Ectodermal cell (in vitro differentiated cells): ENCODE measurements around the gene CHID1.

Experiments used
- H3K27ac ChIP-seq: 2 replicates; pipeline ENCODE4 v1.7.0; 2013; ENCODE audit warnings: mild to moderate bottlenecking, low read depth, low read length; ENCODE audit not compliant: insufficient read depth, poor library complexity, severe bottlenecking
- H3K27me3 ChIP-seq: 2 replicates; pipeline ENCODE4 v1.7.0; 2013; ENCODE audit warnings: mild to moderate bottlenecking, low read length; ENCODE audit not compliant: insufficient read depth, control insufficient read depth, poor library complexity, severe bottlenecking
- H3K36me3 ChIP-seq: one replicate; pipeline ENCODE4 v1.7.0; 2013; ENCODE audit warnings: low read length; ENCODE audit not compliant: control insufficient read depth, insufficient read depth
- H3K4me1 ChIP-seq: one replicate; pipeline ENCODE4 v1.7.0; 2013; ENCODE audit warnings: low read length; ENCODE audit not compliant: control insufficient read depth, insufficient read depth
- H3K4me3 ChIP-seq: 2 replicates; pipeline ENCODE4 v1.7.0; 2013; ENCODE audit warnings: low read depth, low read length, control low read depth; ENCODE audit not compliant: insufficient read depth
- H3K9me3 ChIP-seq: 2 replicates; pipeline ENCODE4 v1.7.0; 2013; ENCODE audit warnings: mild to moderate bottlenecking, low read length, moderate library complexity; ENCODE audit not compliant: control insufficient read depth
- WGBS, 2 experiments: methylation state at CpG; one replicate each; pipeline ENCODE4 v1.1.7; 2013; ENCODE audit warnings: missing lambda C conversion rate in 2 of 2; 5-methylcytosine and 5-hydroxymethylcytosine counted together

CHID1 gene

GRCh38 chr11:860234-861104, 50.1 kb downstream of the CHID1 start:
- H3K27ac ChIP-seq = no peak overlapping the region

GRCh38 chr11:859394-860131, 51.0 kb downstream of the CHID1 start:
- Histone ChIP-seq H3K27me3 (no peaks in the 10 kb centered on the region), H3K9me3 (no peaks in the 10 kb centered on the region), H3K27ac (no peak overlapping the region), H3K4me1 (peaks cover 50% of the 10 kb centered on the region), H3K36me3 (no peaks in the 10 kb centered on the region), H3K4me3 (no peak overlapping the region)
- WGBS, 2 experiments = 90% methylated on average over 26 of the region's 31 CpGs

More at GRCh38 chr11:860234-861104, 50.1 kb downstream of the CHID1 start:
- Histone ChIP-seq H3K9me3 (no peaks in the 10 kb centered on the region), H3K4me1 (peaks cover 44% of the 10 kb centered on the region), H3K36me3 (no peaks in the 10 kb centered on the region), H3K27me3 (no peaks in the 10 kb centered on the region), H3K4me3 (no peak overlapping the region)
- 89 to 90% methylated on average over 21 of the region's 21 CpGs for WGBS, 2 experiments

- H3K4me3 ChIP-seq = no peak overlapping the region
- H3K9me3 ChIP-seq = no peaks in the 10 kb centered on the region
- no peaks in the 10 kb centered on the region for H3K27me3 ChIP-seq
- H3K4me1 ChIP-seq = peaks cover 57% of the 10 kb centered on the region
- WGBS, 2 experiments = 95 to 96% methylated on average over 37 of the region's 37 CpGs
- no peak overlapping the region for H3K27ac ChIP-seq
- no peaks in the 10 kb centered on the region for H3K36me3 ChIP-seq
Measured at GRCh38 chr11:858762-859339, 51.8 kb downstream of the CHID1 start.

- Histone ChIP-seq H3K9me3 (no peaks in the 10 kb centered on the region), H3K4me3 (no peak overlapping the region), H3K4me1 (peaks cover 56% of the 10 kb centered on the region), H3K36me3 (no peaks in the 10 kb centered on the region), H3K27me3 (no peaks in the 10 kb centered on the region), H3K27ac (no peak overlapping the region)
- 90 to 91% methylated on average over 27 of the region's 27 CpGs for WGBS, 2 experiments
Measured at GRCh38 chr11:858053-858761, 52.4 kb downstream of the CHID1 start.

GRCh38 chr11:856397-856796, 54.2 kb downstream of the CHID1 start:
- 76 to 83% methylated on average over 7 to 8 of the region's 8 CpGs for WGBS, 2 experiments
- Histone ChIP-seq H3K4me1 (peaks cover 48% of the 10 kb centered on the region), H3K36me3 (no peaks in the 10 kb centered on the region), H3K27ac (no peak overlapping the region), H3K9me3 (no peaks in the 10 kb centered on the region), H3K27me3 (no peaks in the 10 kb centered on the region), H3K4me3 (no peak overlapping the region)

- Histone ChIP-seq H3K4me3 (no peak overlapping the region), H3K4me1 (peaks cover 52% of the 10 kb centered on the region), H3K36me3 (no peaks in the 10 kb centered on the region), H3K27ac (no peak overlapping the region), H3K27me3 (peaks cover 6% of the 10 kb centered on the region), H3K9me3 (no peaks in the 10 kb centered on the region)
- 93 to 94% methylated on average over 12 of the region's 12 CpGs for WGBS, 2 experiments
Measured at GRCh38 chr11:855796-856195, 54.8 kb downstream of the CHID1 start.

GRCh38 chr11:855330-855674, 55.3 kb downstream of the CHID1 start:
- no peaks in the 10 kb centered on the region for H3K36me3 ChIP-seq
- H3K4me1 ChIP-seq = peaks cover 52% of the 10 kb centered on the region
- peaks cover 11% of the 10 kb centered on the region for H3K27me3 ChIP-seq
- 83 to 89% methylated on average over 7 of the region's 7 CpGs for WGBS, 2 experiments
- H3K27ac ChIP-seq = no peak overlapping the region
- H3K4me3 ChIP-seq = no peak overlapping the region
- H3K9me3 ChIP-seq = no peaks in the 10 kb centered on the region

- Histone ChIP-seq H3K9me3 (no peaks in the 10 kb centered on the region), H3K27me3 (peaks cover 16% of the 10 kb centered on the region), H3K27ac (peak overlapping the region; percentile 50), H3K4me1 (peaks cover 50% of the 10 kb centered on the region), H3K36me3 (no peaks in the 10 kb centered on the region), H3K4me3 (no peak overlapping the region)
- WGBS, 2 experiments = 54 to 59% methylated on average over 20 of the region's 20 CpGs
Measured at GRCh38 chr11:854601-855329, 55.8 kb downstream of the CHID1 start.

GRCh38 chr11:853682-854448, 56.7 kb downstream of the CHID1 start:
- H3K36me3 ChIP-seq = no peaks in the 10 kb centered on the region
- H3K4me3 ChIP-seq = no peak overlapping the region
- H3K27me3 ChIP-seq = peaks cover 23% of the 10 kb centered on the region
- WGBS, 2 experiments = 92 to 93% methylated on average over 27 of the region's 27 CpGs
- H3K9me3 ChIP-seq = no peaks in the 10 kb centered on the region
- no peak overlapping the region for H3K27ac ChIP-seq
- H3K4me1 ChIP-seq = peaks cover 52% of the 10 kb centered on the region
